ENCODE measurements around the gene PLA2G3. TPM values are rescaled to one million over a fixed set of nuclear protein-coding genes. Genes with fewer than 3 reads are reported as not detected.

PLA2G3 gene
- polyA plus RNA-seq, 1 donor (not counting 4 experiments of a cell fraction or from before 2014, with no cell fraction given) = 0.38 TPM

DNA sequence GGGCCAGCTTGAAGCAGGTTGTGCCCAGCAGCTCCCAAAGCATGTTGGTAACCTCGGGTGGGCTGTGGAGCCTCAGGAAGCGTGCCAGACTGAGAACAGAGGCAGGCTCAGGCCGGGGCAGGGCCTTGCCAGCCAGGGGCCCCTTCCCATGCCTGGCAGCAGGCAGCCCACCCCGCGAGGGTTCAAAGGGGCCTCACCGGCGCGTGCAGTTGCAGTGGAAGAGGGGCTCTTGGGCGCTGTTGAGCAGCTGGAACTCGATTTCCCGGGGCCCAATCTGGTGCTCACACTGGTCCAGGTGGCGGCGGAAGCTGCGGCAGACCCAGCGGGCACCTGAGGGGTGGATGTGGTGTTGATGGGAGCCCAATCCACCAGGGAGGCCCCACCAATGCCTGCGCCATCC is 3.6 kb downstream of the PLA2G3 start:
- no peaks in the 10 kb centered on the region for H4K20me1 ChIP-seq (ENCODE audit: control insufficient read depth, extremely low read depth, insufficient read depth, low read length)
- H3K79me2 ChIP-seq (ENCODE audit: control insufficient read depth, insufficient read depth, low read length) = no peaks in the 10 kb centered on the region
- TF ChIP-seq, protein P1, sequence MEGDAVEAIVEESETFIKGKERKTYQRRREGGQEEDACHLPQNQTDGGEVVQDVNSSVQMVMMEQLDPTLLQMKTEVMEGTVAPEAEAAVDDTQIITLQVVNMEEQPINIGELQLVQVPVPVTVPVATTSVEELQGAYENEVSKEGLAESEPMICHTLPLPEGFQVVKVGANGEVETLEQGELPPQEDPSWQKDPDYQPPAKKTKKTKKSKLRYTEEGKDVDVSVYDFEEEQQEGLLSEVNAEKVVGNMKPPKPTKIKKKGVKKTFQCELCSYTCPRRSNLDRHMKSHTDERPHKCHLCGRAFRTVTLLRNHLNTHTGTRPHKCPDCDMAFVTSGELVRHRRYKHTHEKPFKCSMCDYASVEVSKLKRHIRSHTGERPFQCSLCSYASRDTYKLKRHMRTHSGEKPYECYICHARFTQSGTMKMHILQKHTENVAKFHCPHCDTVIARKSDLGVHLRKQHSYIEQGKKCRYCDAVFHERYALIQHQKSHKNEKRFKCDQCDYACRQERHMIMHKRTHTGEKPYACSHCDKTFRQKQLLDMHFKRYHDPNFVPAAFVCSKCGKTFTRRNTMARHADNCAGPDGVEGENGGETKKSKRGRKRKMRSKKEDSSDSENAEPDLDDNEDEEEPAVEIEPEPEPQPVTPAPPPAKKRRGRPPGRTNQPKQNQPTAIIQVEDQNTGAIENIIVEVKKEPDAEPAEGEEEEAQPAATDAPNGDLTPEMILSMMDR (optimal IDR thresholded peaks at IDR 0.05 in 1 of 3, IDR thresholded peaks at IDR 0.05 in 1 of 3, conservative IDR thresholded peaks at IDR 0.05 in 1 of 3; ENCODE audit: extremely low read depth in 1 of 3, insufficient read depth in 2 of 3, low read length in 3 of 3) = no peak
- no peak for TF ChIP-seq EZH2 (IDR thresholded peaks at IDR 0.05; ENCODE audit: low read length)
- no peak overlapping the region for H3K4me2 ChIP-seq (ENCODE audit: control insufficient read depth, extremely low read depth, insufficient read depth, low read depth, low read length)
- H3K9me1 ChIP-seq (ENCODE audit: control insufficient read depth, extremely low read depth, insufficient read depth, low read length) = no peaks in the 10 kb centered on the region
- peaks cover 2% of the 10 kb centered on the region for H3K4me1 ChIP-seq (ENCODE audit: control insufficient read depth, extremely low read depth, insufficient read depth, low read length)
- DNase-seq (ENCODE audit: low read depth, low spot score) (no peak), FAIRE-seq (no peak)
- H3K36me3 ChIP-seq (ENCODE audit: control insufficient read depth in 2 of 2, extremely low read depth in 1 of 2, insufficient read depth in 2 of 2, low read length in 2 of 2) = no peaks in the 10 kb centered on the region
- no peaks in the 10 kb centered on the region for H3K9me3 ChIP-seq (ENCODE audit: control insufficient read depth, low read depth, low read length)
- no peak overlapping the region for H3K9ac ChIP-seq (ENCODE audit: control insufficient read depth, extremely low read depth, insufficient read depth, low read length)
- no peak overlapping the region for H3K27ac ChIP-seq (ENCODE audit: control insufficient read depth, insufficient read depth, low read length)
- peaks cover 4% of the 10 kb centered on the region for H3K27me3 ChIP-seq (ENCODE audit: control insufficient read depth, extremely low read depth, insufficient read depth, low read length)
- H2AFZ ChIP-seq (ENCODE audit: control insufficient read depth, low read length) = no peak overlapping the region
- dilution Hi-C loops (cut with MboI; ENCODE audit: extremely low pct_ligation_motif_present, low sequenced_read_pairs) = no loop called here
- no peak overlapping the region for H3K4me3 ChIP-seq (ENCODE audit: control insufficient read depth in 2 of 3, extremely low read depth in 1 of 3, insufficient read depth in 2 of 3, low read depth in 1 of 3, low read length in 3 of 3)

GRCh38 chr22:31136155-31136554 is 4.2 kb downstream of the PLA2G3 start:
- H3K27ac ChIP-seq (ENCODE audit: control insufficient read depth, insufficient read depth, low read length) = no peak overlapping the region
- no peak for DNase-seq (ENCODE audit: low read depth, low spot score)
- H3K4me1 ChIP-seq (ENCODE audit: control insufficient read depth, extremely low read depth, insufficient read depth, low read length) = no peaks in the 10 kb centered on the region
- H3K27me3 ChIP-seq (ENCODE audit: control insufficient read depth, extremely low read depth, insufficient read depth, low read length) = peaks cover 4% of the 10 kb centered on the region
- FAIRE-seq = no peak
- H3K9me3 ChIP-seq (ENCODE audit: control insufficient read depth, low read depth, low read length) = no peaks in the 10 kb centered on the region
- H4K20me1 ChIP-seq (ENCODE audit: control insufficient read depth, extremely low read depth, insufficient read depth, low read length) = no peaks in the 10 kb centered on the region
- no peaks in the 10 kb centered on the region for H3K9me1 ChIP-seq (ENCODE audit: control insufficient read depth, extremely low read depth, insufficient read depth, low read length)
- H3K79me2 ChIP-seq (ENCODE audit: control insufficient read depth, insufficient read depth, low read length) = no peaks in the 10 kb centered on the region
- dilution Hi-C loops (cut with MboI; ENCODE audit: extremely low pct_ligation_motif_present, low sequenced_read_pairs) = no loop called here
- no peak overlapping the region for H3K4me3 ChIP-seq (ENCODE audit: control insufficient read depth in 2 of 3, extremely low read depth in 1 of 3, insufficient read depth in 2 of 3, low read depth in 1 of 3, low read length in 3 of 3)
- TF ChIP-seq, protein P1 (optimal IDR thresholded peaks at IDR 0.05 in 1 of 3, IDR thresholded peaks at IDR 0.05 in 1 of 3, conservative IDR thresholded peaks at IDR 0.05 in 1 of 3; ENCODE audit: extremely low read depth in 1 of 3, insufficient read depth in 2 of 3, low read length in 3 of 3) = no peak
- TF ChIP-seq EZH2 (IDR thresholded peaks at IDR 0.05; ENCODE audit: low read length) = no peak
- H3K36me3 ChIP-seq (ENCODE audit: control insufficient read depth in 2 of 2, extremely low read depth in 1 of 2, insufficient read depth in 2 of 2, low read length in 2 of 2) = no peaks in the 10 kb centered on the region
- H3K4me2 ChIP-seq (ENCODE audit: control insufficient read depth, extremely low read depth, insufficient read depth, low read depth, low read length) = no peak overlapping the region
- H2AFZ ChIP-seq (ENCODE audit: control insufficient read depth, low read length) = no peak overlapping the region
- H3K9ac ChIP-seq (ENCODE audit: control insufficient read depth, extremely low read depth, insufficient read depth, low read length) = no peak overlapping the region
